Spleen (tissue), 7 donors: Measurements from ENCODE around the gene LRP1-AS.

ENCODE experiments used
- CTCF ChIP-seq, 11 experiments: fragments of 200-600 bp in 7 of 11; fragments of 450-650 bp in 4 of 11; sonication (generic) in 4 of 11; IDR thresholded peaks in 8 of 11; conservative IDR thresholded peaks in 3 of 11; 1 replicate in 7 of 11; 2 replicates in 4 of 11; pipeline versions ENCODE4 v1.4.0 to v1.8.0; 2016 to 2021; ENCODE audit warnings: antibody characterized with exemption in 11 of 11, inconsistent platforms in 4 of 11, mild to moderate bottlenecking in 1 of 11
- POLR2A ChIP-seq, 3 donors: fragments of 450-650 bp; IDR thresholded peaks; one replicate each; pipeline ENCODE4 v1.5.1; 2017; ENCODE audit warnings: antibody characterized with exemption in 3 of 3, mild to moderate bottlenecking in 1 of 3
- donor health status: DM: no; HTN: no; CAD: no; lungs with moderate emphysema.
- donor health status: DM: no; HTN: no; CAD: no.
- donor health status: DM: no; HTN: no; CAD: no.

- TF ChIP-seq CTCF (IDR thresholded peaks at IDR 0.05 in 8 of 11, conservative IDR thresholded peaks at IDR 0.05 in 3 of 11) (no peak), POLR2A (IDR thresholded peaks at IDR 0.05) (no peak)
Observed at GRCh38 chr12:57143454-57143853, 4.0 kb downstream of the LRP1-AS start.
